VCaP (cell line): ENCODE measurements around the gene VASP.

Experiments
- H3K27ac ChIP-seq: fragments of 450-650 bp; 2 replicates; pipeline ENCODE4 v1.5.1; 2017
- CTCF ChIP-seq: fragments of 450-650 bp; conservative IDR thresholded peaks from 2 replicates; pipeline ENCODE4 v1.5.1; 2017; ENCODE audit warnings: mild to moderate bottlenecking, moderate library complexity

Gene VASP

GRCh38 chr19:45485305-45486077 is 21.8 kb upstream of the VASP start:
- peak overlapping the region; percentile 81 for H3K27ac ChIP-seq
- peak; percentile 93 for TF ChIP-seq CTCF

- no peak overlapping the region for H3K27ac ChIP-seq
- TF ChIP-seq CTCF, result no peak
Measured at GRCh38 chr19:45488708-45489107, 18.6 kb upstream of the VASP start.

- TF ChIP-seq CTCF, result no peak
- H3K27ac ChIP-seq, result no peak overlapping the region
Measured at GRCh38 chr19:45489216-45489855, 17.9 kb upstream of the VASP start.

- no peak overlapping the region for H3K27ac ChIP-seq
- no peak for TF ChIP-seq CTCF
Measured at GRCh38 chr19:45492137-45492626, 15.1 kb upstream of the VASP start.

GRCh38 chr19:45492627-45493470 is 14.4 kb upstream of the VASP start:
- TF ChIP-seq CTCF, result no peak
- no peak overlapping the region for H3K27ac ChIP-seq

- H3K27ac ChIP-seq, result no peak overlapping the region
- TF ChIP-seq CTCF, result no peak
Measured at GRCh38 chr19:45494261-45494916, 12.9 kb upstream of the VASP start.
